ENCODE results near the gene SYTL1. TPM values are rescaled to one million over a fixed set of nuclear protein-coding genes. Genes with fewer than 3 reads are reported as not detected.
"Not testable (repeated sequence)": the region's sequence is repeated elsewhere in the genome, so short reads cannot be mapped to it uniquely, and the experiment has no call there.

Gene SYTL1
- total and polyA plus RNA-seq, 4 donors: 0.75 to 3.7 (median 1.5) TPM

GRCh38 chr1:27381969-27382762 lies 40.3 kb downstream of the SYTL1 start:
- no peaks in the 10 kb centered on the region for H3K4me1 ChIP-seq (ENCODE audit: control insufficient read depth in 1 of 2, insufficient read depth in 2 of 2, low read length in 2 of 2)
- ATAC-seq (ENCODE audit: low FRiP score): no peak
- H3K27me3 ChIP-seq (ENCODE audit: control insufficient read depth in 1 of 2, insufficient read depth in 2 of 2, low read length in 1 of 2): no peaks in the 10 kb centered on the region
- H3K9me3 ChIP-seq (ENCODE audit: control insufficient read depth, low read length): no peaks in the 10 kb centered on the region
- H3K27ac ChIP-seq (ENCODE audit: low read depth in 1 of 2, low read length in 2 of 2): no peak overlapping the region
- intact Hi-C loops (cut with DNase I): no loop called here
- no peak for DNase-seq
- no peak overlapping the region for H3K4me3 ChIP-seq (ENCODE audit: low read length in 2 of 2)
- H3K36me3 ChIP-seq (ENCODE audit: control insufficient read depth in 1 of 2, insufficient read depth in 2 of 2, low read length in 1 of 2): no peaks in the 10 kb centered on the region
- 80 to 82% methylated on average over 15 to 18 of the region's 18 CpGs for WGBS, 2 donors

GRCh38 chr1:27383039-27383605 lies 41.3 kb downstream of the SYTL1 start, which contains the start of gene CD164L2:
Gene CD164L2, minus strand, starts transcription at chr1:27383333. Its CDS starts 94 bp downstream, at chr1:27383239.
- WGBS, 2 donors: 13 to 14% methylated on average over 43 of the region's 43 CpGs
- intact Hi-C loops (cut with DNase I): no loop called here
- ATAC-seq (ENCODE audit: low FRiP score): no peak

GRCh38 chr1:27383661-27384060 lies 41.8 kb downstream of the SYTL1 start:
- Histone ChIP-seq H3K4me1 (ENCODE audit: control insufficient read depth in 1 of 2, insufficient read depth in 2 of 2, low read length in 2 of 2) (no peaks in the 10 kb centered on the region), H3K9me3 (ENCODE audit: control insufficient read depth, low read length) (no peaks in the 10 kb centered on the region), H3K27ac (ENCODE audit: low read depth in 1 of 2, low read length in 2 of 2) (no peak overlapping the region), H3K36me3 (ENCODE audit: control insufficient read depth in 1 of 2, insufficient read depth in 2 of 2, low read length in 1 of 2) (no peaks in the 10 kb centered on the region), H3K4me3 (ENCODE audit: low read length in 2 of 2) (no peak overlapping the region), H3K27me3 (ENCODE audit: control insufficient read depth in 1 of 2, insufficient read depth in 2 of 2, low read length in 1 of 2) (no peaks in the 10 kb centered on the region)
- intact Hi-C loops (cut with DNase I): no loop called here
- DNase-seq: no peak
- WGBS, 2 donors: 94% methylated on average over 13 of the region's 13 CpGs
- no peak for ATAC-seq (ENCODE audit: low FRiP score)

More at GRCh38 chr1:27383039-27383605, 41.3 kb downstream of the SYTL1 start, which contains the start of gene CD164L2:
- Histone ChIP-seq H3K4me1 (ENCODE audit: control insufficient read depth in 1 of 2, insufficient read depth in 2 of 2, low read length in 2 of 2) (no peaks in the 10 kb centered on the region), H3K9me3 (ENCODE audit: control insufficient read depth, low read length) (no peaks in the 10 kb centered on the region), H3K27ac (ENCODE audit: low read depth in 1 of 2, low read length in 2 of 2) (no peak within 1 kb of the TSS), H3K4me3 (ENCODE audit: low read length in 2 of 2) (no peak within 1 kb of the TSS), H3K27me3 (ENCODE audit: control insufficient read depth in 1 of 2, insufficient read depth in 2 of 2, low read length in 1 of 2) (no peaks in the 10 kb centered on the region), H3K36me3 (ENCODE audit: control insufficient read depth in 1 of 2, insufficient read depth in 2 of 2, low read length in 1 of 2) (no peaks in the 10 kb centered on the region)
- DNase-seq: no peak

- H3K36me3 ChIP-seq (ENCODE audit: control insufficient read depth in 1 of 2, insufficient read depth in 2 of 2, low read length in 1 of 2); H3K4me1 ChIP-seq (ENCODE audit: control insufficient read depth in 1 of 2, insufficient read depth in 2 of 2, low read length in 2 of 2); H3K9me3 ChIP-seq (ENCODE audit: control insufficient read depth, low read length); H3K4me3 ChIP-seq (ENCODE audit: low read length in 2 of 2); H3K27ac ChIP-seq (ENCODE audit: low read depth in 1 of 2, low read length in 2 of 2); DNase-seq; intact Hi-C loops (cut with DNase I); ATAC-seq (ENCODE audit: low FRiP score); H3K27me3 ChIP-seq (ENCODE audit: control insufficient read depth in 1 of 2, insufficient read depth in 2 of 2, low read length in 1 of 2): not testable (repeated sequence)
- WGBS, 2 donors: 96 to 100% methylated on average over 3 of the region's 3 CpGs
These were observed 43.0 kb downstream of the SYTL1 start for GRCh38 chr1:27384797-27385196.

- intact Hi-C loops (cut with DNase I): loop anchor here in 1 of 2 donors (2.0 kb wide), 1 partner anchor 88 kb away; no protein-coding TSS in a partner anchor
- no peak for ATAC-seq (ENCODE audit: low FRiP score)
- 46 to 47% methylated on average over 5 of the region's 5 CpGs for WGBS, 2 donors
- H3K4me3 ChIP-seq (ENCODE audit: low read length in 2 of 2): no peak overlapping the region
- peak in 1 of 2 donors; percentile 88 for DNase-seq
- no peaks in the 10 kb centered on the region for H3K27me3 ChIP-seq (ENCODE audit: control insufficient read depth in 1 of 2, insufficient read depth in 2 of 2, low read length in 1 of 2)
- H3K36me3 ChIP-seq (ENCODE audit: control insufficient read depth in 1 of 2, insufficient read depth in 2 of 2, low read length in 1 of 2): no peaks in the 10 kb centered on the region
- no peaks in the 10 kb centered on the region for H3K9me3 ChIP-seq (ENCODE audit: control insufficient read depth, low read length)
- no peak overlapping the region for H3K27ac ChIP-seq (ENCODE audit: low read depth in 1 of 2, low read length in 2 of 2)
- H3K4me1 ChIP-seq (ENCODE audit: control insufficient read depth in 1 of 2, insufficient read depth in 2 of 2, low read length in 2 of 2): no peaks in the 10 kb centered on the region
These were observed 46.6 kb downstream of the SYTL1 start for GRCh38 chr1:27388337-27389005.

- ATAC-seq (ENCODE audit: low FRiP score): peak; percentile 31
- no peaks in the 10 kb centered on the region for H3K36me3 ChIP-seq (ENCODE audit: control insufficient read depth in 1 of 2, insufficient read depth in 2 of 2, low read length in 1 of 2)
- DNase-seq: peak in 1 of 2 donors; percentile 81
- H3K27me3 ChIP-seq (ENCODE audit: control insufficient read depth in 1 of 2, insufficient read depth in 2 of 2, low read length in 1 of 2): no peaks in the 10 kb centered on the region
- H3K4me1 ChIP-seq (ENCODE audit: control insufficient read depth in 1 of 2, insufficient read depth in 2 of 2, low read length in 2 of 2): no peaks in the 10 kb centered on the region
- WGBS, 2 donors: 4 to 5% methylated on average over 13 of the region's 13 CpGs
- no peak overlapping the region for H3K27ac ChIP-seq (ENCODE audit: low read depth in 1 of 2, low read length in 2 of 2)
- no peaks in the 10 kb centered on the region for H3K9me3 ChIP-seq (ENCODE audit: control insufficient read depth, low read length)
- intact Hi-C loops (cut with DNase I): loop anchor here (2.0 to 10.0 kb wide), 5 partner anchors 35 to 287 kb away; no protein-coding TSS in a partner anchor
- H3K4me3 ChIP-seq (ENCODE audit: low read length in 2 of 2): no peak overlapping the region
These were observed 49.8 kb downstream of the SYTL1 start for GRCh38 chr1:27391511-27392095.

- DNase-seq: peak; percentile 92 to 97
- Histone ChIP-seq H3K4me1 (ENCODE audit: control insufficient read depth in 1 of 2, insufficient read depth in 2 of 2, low read length in 2 of 2) (no peaks in the 10 kb centered on the region), H3K27me3 (ENCODE audit: control insufficient read depth in 1 of 2, insufficient read depth in 2 of 2, low read length in 1 of 2) (no peaks in the 10 kb centered on the region), H3K36me3 (ENCODE audit: control insufficient read depth in 1 of 2, insufficient read depth in 2 of 2, low read length in 1 of 2) (no peaks in the 10 kb centered on the region), H3K27ac (ENCODE audit: low read depth in 1 of 2, low read length in 2 of 2) (no peak within 1 kb of the TSS), H3K9me3 (ENCODE audit: control insufficient read depth, low read length) (no peaks in the 10 kb centered on the region), H3K4me3 (ENCODE audit: low read length in 2 of 2) (no peak within 1 kb of the TSS)
- intact Hi-C loops (cut with DNase I): loop anchor here (2.0 to 10.0 kb wide), 5 partner anchors 35 to 287 kb away; no protein-coding TSS in a partner anchor
- ATAC-seq (ENCODE audit: low FRiP score): peak; percentile 93
- WGBS, 2 donors: 1% methylated on average over 65 to 69 of the region's 69 CpGs
These were observed 50.4 kb downstream of the SYTL1 start, which contains the start of gene GPR3 for GRCh38 chr1:27392096-27392777. Gene GPR3, plus strand, starts transcription at chr1:27392622. Its CDS starts 1,177 bp downstream, at chr1:27393799.
